ENCODE measurements around the gene ADAMTS19.
"Not testable (repeated sequence)": the region's sequence is repeated elsewhere in the genome, so short reads cannot be mapped to it uniquely, and the experiment has no call there.

Gene ADAMTS19

GRCh38 chr5:129609710-129610109, 149.6 kb downstream of the ADAMTS19 start:
- no peak for DNase-seq

GRCh38 chr5:129616517-129616916, 156.4 kb downstream of the ADAMTS19 start:
- no peak for DNase-seq

- no peak for DNase-seq
These were observed 157.1 kb downstream of the ADAMTS19 start for GRCh38 chr5:129617206-129617605.

DNA sequence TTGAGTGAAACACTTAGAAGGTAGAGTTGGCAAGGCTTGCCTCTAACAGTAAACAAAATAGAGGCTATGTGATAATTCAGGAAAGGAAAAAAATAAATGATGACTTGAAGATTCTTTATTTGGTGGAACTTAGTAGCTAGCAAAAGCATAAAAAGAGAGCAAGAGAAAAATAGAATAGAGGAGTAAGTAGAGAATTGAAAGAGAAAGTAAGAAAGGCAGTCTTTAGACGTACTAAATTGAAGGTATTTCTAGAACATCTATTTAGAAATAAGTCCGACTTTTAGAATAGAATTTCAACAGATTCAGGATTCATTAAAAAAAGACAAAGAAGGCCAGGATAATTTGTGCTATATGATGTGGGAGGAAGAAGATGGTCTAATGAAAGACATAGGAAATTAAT, 159.7 kb downstream of the ADAMTS19 start:
- DNase-seq, result no peak

DNA sequence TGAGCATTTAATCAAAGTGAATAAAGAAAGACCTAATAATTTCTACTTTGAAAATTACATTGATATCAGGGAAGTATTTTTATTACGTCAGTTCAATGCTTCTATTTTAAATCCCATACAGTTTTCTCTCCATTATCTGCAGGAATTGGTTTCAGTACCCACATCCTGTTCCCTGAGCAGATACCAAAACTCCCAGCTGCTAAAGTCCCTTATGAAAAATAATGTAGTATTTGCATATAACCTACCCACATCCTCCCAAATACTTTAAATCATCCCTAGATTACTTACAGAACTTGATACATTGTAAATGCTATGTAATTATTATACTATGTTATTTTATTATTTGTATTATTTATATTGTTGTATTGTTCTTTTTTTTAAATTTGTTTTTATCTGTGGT, 162.4 kb downstream of the ADAMTS19 start:
- no peak for DNase-seq

- no peak for DNase-seq
These were observed 169.5 kb downstream of the ADAMTS19 start for GRCh38 chr5:129629575-129629974.

- no peak for DNase-seq
These were observed 170.0 kb downstream of the ADAMTS19 start for GRCh38 chr5:129630101-129630500.

- no peak for DNase-seq
These were observed 171.9 kb downstream of the ADAMTS19 start for GRCh38 chr5:129631961-129632360.

- not testable (repeated sequence) for DNase-seq
These were observed 177.4 kb downstream of the ADAMTS19 start for GRCh38 chr5:129637501-129637900.

DNA sequence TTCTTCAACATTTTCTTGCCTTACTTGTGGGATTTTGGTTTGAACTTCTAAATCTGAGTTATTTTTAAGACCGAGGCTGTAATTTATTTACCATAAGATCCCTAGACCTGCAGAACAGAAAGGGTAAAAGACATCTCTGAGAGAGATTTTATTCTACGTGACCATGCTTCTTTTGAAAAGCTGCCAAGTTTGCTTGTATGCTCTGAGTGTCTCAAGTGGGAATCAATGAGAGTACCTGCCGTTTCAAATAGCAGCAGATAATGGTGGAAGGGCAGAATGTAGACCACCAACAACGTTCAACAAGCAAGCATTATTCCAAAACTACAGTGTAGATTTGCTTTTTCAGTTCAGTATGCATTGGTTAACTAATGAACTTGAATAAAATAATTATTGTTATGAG, 179.2 kb downstream of the ADAMTS19 start:
- no peak for DNase-seq

DNA sequence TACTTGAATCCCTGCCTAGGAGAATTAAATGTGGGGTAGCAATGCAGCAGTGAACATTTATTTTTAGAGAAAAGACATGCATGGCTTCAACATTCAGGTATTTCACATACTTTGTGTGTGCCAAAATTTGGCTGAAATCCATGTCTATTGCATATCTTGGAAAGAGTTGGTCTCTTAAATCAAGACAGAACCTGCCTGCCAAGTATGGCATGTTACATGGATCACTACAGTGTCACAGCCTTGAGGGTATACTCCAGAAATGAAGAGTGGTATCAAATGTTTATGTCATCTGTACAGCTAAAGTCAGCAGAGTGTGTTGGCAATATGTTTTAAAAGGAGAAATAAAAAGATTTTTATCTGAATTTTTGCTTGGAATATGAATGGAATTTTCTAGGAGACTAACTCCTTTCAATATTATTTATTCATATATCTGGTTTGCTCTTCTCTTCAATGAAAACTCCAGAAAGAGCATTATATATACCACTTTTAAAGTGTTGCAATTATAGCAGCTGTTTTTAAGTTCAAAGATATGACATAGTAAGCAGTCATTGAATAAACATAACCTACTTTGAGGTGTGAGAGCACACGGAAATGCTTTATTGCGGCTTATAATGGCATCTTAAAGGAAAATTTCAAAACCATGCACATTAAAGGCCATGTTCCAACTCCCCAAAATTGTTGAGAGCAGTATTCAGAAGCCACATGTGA, 192.4 kb downstream of the ADAMTS19 start:
- DNase-seq, result no peak

DNA sequence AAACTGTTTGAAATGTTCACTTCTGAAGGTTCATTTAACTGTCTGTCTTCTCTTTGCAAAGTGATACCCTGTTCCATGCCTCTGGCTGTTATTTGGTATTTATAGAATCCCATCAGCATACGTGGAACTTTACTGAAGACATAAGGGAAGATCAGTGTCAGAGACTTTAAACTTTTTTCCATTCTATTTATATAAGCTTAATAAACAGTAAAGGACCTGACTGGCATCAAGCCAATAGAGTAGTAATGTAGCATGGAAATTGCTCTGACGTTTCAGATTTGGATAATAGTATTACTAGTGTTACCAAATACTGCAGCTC, 192.9 kb downstream of the ADAMTS19 start:
- no peak for DNase-seq

GRCh38 chr5:129653442-129653841, 193.3 kb downstream of the ADAMTS19 start:
- DNase-seq, result no peak

DNA sequence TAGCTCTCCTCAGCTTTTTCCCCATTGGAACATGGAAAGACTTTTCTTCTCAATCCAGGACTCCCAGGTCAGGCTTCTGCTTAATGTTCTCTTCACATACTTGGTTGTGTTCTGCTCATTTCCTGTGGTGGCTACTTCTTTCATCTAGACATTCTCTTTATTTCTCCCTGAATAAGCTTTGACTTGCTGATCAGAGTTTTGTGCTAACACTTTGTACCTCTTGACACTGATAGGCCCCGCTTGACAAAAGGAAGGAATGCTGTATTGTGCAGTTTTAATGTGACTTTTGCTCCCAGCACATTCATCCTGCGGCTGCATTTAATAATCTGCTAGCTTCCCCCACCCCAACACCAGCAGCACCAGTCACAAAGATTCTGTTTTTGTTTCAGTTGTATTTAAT, 196.9 kb downstream of the ADAMTS19 start:
- no peak for DNase-seq

GRCh38 chr5:129658801-129659200, 198.7 kb downstream of the ADAMTS19 start:
- no peak for DNase-seq

DNA sequence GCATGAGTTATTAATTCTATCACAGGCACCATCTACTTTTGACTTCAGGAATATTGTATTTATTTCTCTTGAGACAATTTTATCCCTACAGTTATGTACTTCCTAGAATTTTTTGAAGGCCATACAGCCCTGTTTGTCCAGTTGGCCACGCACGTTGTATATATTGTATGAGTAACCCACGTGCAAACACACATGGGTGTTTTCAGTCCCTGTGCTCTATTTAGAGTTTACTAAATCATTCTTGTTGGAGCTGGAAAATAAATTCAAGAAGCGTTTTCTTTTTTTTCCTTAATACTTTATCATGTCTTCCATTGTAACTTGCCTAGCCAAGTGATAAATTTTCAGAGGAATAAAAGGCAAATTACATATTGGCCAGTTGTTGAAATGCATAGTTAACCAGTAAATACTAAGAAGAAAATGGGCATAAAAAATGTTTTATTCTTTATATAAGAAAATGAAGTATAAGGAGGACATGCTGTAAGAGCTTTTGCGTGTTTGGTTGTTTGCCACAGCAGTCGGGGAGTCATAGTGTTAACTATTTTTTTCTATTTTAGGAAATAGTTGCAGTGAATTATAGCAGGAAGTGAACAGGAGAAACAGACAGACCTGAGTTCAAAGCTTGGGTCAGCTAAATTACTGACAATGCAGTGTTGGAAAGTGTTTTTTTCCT, 201.4 kb downstream of the ADAMTS19 start:
- no peak for DNase-seq

DNA sequence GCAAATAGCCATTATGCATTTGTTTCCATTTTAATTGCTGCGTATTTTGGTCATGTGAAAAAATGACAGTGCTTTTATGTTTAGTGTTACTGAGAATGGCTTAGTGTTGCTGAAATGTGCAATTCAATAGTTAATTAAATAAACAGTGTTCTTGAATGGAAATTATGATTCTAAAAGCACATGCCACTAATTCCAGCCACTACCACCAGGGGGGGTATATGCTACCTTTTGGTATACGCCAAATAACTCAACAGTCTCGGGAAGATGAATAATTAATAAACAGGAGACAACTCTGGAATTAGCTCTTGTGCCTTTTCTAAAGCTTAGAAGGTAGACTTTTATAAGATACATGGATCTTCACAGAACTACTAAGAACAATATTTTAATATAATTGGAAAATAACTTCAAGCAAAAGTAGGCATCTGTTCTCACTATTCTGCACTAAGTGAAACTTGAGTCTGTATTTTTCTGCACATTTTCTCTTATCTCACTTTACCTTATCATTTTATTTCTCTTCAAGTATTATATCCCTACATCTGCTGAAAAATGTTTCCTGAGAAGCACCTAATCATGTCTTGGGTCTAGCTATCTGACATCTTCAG, 204.3 kb downstream of the ADAMTS19 start:
- peak; percentile 40 for DNase-seq

DNA sequence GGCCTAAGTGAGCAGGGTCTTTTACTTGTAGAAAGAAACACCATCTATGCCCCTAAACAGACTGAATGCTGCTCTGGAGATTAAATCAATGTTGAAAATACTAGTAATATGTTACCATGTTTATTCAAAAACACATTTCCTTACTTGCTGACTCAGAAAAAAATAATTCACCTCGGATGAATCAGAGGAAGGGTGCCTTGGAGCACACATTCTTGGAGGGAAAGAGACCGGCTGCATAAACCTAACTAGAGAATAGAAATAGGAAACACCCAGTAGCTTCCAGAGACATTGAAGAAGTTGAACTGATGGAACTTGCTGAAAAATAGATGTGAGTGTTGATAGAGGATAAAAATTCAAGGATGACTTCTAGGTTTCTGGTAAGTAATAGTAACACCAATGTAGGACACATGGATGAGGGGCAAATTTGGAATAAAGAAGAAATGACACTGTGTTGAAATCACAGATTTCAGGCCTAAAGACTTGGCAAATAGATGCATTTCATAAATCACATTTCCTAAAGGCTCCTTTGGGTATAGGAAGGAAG, 210.9 kb downstream of the ADAMTS19 start:
- DNase-seq, result no peak

DNA sequence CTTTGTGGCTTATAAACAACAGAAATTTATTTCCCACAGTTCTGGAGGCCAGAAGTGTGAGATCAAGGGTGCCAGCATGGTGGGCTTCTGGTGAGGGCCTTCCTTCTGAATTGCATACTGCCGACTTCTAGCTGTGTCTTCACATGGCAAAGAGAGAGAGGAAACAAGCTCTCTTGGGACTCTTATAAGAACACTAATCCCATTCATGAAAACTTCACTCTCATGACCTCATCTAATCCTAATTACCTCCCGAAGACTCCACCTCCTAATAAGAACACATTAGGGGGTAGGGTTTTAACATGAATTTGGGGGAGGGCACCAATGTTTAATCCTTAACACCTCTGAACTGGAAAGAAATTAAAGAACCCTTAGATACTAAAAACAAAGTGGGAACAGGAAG, 211.9 kb downstream of the ADAMTS19 start:
- no peak for DNase-seq

GRCh38 chr5:129679671-129680070, 219.6 kb downstream of the ADAMTS19 start:
- no peak for DNase-seq

DNA sequence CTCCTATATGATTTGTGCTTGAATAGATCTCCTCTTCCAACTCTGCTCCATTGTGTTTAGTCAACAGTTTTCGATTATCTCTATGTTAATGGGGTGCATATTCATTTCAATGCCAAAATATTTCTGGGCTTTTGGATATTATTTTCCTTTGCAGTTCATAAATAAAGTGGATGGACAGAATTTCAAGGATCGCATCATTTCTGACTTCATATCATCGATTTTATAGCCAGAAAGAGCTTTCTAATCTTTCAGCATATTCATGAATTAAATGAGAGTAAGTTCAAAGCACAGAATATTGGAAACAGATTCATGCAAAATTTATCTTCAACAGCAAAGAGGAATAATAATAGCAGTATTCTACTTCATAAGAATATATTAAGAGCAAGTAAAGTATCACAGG, 227.8 kb downstream of the ADAMTS19 start:
- no peak for DNase-seq

DNA sequence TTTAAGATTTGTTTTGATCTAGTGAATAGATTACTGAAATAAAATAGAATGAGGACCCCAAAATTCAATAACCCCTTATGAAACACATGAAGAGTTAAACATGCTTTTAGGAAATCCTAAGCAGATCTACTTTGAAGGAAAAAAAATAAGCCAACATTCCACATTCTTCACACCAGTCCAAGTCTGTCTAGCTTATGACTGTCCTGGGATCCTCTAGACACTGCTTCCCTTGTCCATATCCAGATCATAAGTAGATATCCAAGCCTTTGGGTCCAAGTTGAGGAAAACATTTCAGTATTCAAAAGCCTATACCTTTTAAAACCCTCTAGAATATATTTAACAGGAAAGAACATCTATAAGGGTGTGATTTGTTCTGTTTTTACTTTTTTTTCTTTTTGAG, 228.9 kb downstream of the ADAMTS19 start:
- no peak for DNase-seq

DNA sequence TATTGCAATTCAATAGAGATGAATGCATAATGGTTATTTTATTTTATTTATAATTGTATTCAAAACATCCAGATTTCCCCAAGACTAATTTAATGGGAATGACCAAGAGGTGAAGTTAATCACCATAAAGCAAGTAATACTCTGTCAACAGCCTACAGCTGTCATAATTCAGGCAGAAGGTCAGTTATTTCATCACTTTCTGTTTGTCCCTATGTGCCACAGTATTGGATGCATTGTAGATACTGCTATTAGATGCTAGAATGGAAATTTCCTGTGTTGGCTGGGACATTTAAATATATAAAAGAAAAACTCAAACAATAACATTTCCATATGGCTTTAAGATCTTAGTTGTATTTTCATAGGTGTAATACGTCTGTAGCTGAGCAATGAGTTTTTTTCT, 231.1 kb downstream of the ADAMTS19 start:
- no peak for DNase-seq

- DNase-seq, result no peak
These were observed 236.5 kb downstream of the ADAMTS19 start for GRCh38 chr5:129696636-129697035.

Measured in inflammatory macrophage treated with lipopolysaccharide for 4 hours (primary cell).